Astrocyte of the cerebellum (primary cell): Measurements from ENCODE around the gene RSF1.
A peak's percentile ranks its signal among the peaks of the same experiment; 100 is the strongest.
"Not testable (repeated sequence)": the region's sequence is repeated elsewhere in the genome, so short reads cannot be mapped to it uniquely, and the experiment has no call there.

Experiments
- DNase-seq: peaks from one replicate; pipeline ENCODE4 v3.0.0-alpha.2; 2011; ENCODE audit warnings: low read depth
- H3K4me3 ChIP-seq: 2 replicates; pipeline ENCODE4 v1.5.1; 2011; ENCODE audit warnings: mild to moderate bottlenecking, low read depth, low read length, moderate library complexity
- in situ Hi-C: cut with HindIII; loops from 2 replicates; pipeline ENCODE4 v1.10.0; 2017; ENCODE audit warnings: low sequenced_read_pairs
- TF ChIP-seq, protein P1 (sequence below): IDR thresholded peaks from 2 replicates; pipeline ENCODE4 v1.5.1; 2012; ENCODE audit warnings: low read length, low read depth, moderate library complexity, mild to moderate bottlenecking; ENCODE audit errors: missing control alignments

Gene RSF1

DNA sequence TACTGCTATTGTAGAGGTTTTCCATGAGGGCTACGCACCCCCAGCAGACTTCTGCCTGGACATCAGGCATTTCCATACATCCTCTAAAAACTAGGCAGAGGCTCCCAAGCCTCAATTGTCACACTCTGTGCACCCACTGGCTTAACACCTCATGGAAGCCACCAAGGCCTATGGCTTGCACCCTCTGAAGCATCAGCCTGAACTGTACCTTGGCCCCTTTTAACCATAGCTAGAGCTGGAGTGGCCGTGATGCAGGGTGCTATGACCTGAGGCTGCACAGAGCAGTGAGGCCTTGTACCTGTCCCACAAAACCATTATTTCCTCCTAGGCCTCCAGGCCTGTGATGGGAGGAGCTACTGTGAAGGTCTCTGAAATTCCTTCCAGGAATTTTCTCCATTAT is 34.3 kb upstream of the RSF1 start:
- in situ Hi-C loops: no loop called here
- TF ChIP-seq, protein P1, sequence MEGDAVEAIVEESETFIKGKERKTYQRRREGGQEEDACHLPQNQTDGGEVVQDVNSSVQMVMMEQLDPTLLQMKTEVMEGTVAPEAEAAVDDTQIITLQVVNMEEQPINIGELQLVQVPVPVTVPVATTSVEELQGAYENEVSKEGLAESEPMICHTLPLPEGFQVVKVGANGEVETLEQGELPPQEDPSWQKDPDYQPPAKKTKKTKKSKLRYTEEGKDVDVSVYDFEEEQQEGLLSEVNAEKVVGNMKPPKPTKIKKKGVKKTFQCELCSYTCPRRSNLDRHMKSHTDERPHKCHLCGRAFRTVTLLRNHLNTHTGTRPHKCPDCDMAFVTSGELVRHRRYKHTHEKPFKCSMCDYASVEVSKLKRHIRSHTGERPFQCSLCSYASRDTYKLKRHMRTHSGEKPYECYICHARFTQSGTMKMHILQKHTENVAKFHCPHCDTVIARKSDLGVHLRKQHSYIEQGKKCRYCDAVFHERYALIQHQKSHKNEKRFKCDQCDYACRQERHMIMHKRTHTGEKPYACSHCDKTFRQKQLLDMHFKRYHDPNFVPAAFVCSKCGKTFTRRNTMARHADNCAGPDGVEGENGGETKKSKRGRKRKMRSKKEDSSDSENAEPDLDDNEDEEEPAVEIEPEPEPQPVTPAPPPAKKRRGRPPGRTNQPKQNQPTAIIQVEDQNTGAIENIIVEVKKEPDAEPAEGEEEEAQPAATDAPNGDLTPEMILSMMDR: no peak
- no peak for DNase-seq
- H3K4me3 ChIP-seq: no peak overlapping the region

DNA sequence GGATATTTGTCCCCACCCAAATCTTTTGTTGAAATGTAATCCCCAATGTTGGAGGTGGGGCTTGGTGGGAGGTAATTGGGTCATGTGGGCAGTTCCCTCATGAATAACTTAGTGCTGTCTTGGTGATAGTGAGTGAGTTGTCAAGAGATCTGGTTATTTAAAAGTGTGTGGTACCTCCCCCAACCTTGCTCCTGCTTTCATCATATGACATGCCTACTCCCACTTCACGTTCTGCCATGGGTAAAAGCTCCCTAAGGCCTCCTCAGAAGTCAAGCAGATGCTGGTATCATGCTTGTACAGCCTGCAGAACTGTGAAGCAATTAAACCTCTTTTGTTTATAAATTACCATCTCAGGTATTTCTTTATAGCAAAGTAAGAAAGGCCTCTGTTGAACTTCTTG is 31.0 kb upstream of the RSF1 start:
- TF ChIP-seq, protein P1: no peak
- in situ Hi-C loops: no loop called here
- H3K4me3 ChIP-seq: no peak overlapping the region
- no peak for DNase-seq

DNA sequence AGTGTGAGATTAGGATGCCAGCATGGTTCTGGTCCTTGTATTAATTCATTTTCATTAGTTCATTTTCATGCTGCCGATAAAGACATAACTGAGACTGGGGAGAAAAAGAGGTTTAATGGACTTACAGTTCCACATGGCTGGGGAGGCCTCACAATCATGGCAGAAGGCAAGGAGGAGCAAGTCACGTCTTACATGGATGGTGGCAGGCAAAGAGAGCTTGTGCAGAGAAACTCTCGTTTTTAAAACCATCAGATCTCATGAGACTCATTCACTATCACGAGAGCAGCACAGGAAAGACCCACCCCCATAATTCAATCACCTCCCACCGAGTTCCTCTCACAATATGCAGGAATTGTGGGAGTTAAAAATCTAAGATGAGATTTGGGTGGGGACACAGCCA is 23.2 kb upstream of the RSF1 start:
- H3K4me3 ChIP-seq, in situ Hi-C loops, DNase-seq: not testable (repeated sequence)

DNA sequence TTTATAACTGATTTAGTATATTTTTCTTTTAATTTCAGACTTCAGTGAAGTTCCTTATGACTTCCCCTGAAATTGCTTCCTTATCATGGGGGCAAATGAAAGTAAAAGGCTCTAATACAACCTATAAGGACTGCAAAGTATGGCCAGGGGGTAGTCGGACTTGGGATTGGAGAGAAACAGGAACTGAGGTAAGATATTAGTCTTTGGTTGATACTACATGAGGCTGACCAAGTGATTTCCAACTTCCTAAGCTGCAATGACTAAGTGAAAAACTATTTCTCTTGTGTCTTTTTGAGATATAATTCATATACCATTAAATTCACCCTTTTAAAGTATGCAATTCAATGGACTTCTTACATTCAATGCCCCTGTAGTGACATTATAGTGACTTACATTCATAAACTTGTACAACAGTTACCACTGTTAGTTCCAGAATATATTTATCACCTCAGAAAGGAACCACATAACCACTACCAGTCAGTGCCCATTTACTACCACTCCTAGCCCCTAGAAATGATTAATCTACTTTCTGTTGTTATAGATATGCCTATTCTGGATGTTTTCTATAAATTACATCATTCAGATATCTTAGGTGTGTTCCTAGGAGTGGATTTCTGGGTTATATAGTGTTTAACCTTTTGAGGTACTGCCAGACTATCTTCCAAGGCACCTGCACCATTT is 22.1 kb upstream of the RSF1 start:
- in situ Hi-C loops: no loop called here
- no peak for DNase-seq
- TF ChIP-seq, protein P1: no peak
- no peak overlapping the region for H3K4me3 ChIP-seq

DNA sequence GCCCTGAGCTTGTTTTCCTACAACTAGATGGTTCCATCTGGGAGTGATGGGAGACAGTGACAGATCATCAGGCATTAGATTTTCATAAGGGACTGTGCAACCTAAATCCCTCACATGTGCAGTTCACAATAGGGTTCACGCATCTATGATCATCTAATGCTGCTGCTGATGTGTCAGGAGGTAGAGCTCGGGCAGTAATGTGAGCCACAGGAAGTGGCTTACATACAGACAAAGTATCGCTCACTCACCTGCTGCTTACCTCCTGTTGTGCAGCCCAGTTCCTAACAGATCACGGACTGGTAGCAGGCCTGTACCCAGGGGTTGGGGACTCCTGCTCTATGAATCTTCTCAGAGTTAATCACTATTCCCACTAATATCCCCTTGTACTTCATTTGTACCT is 12.8 kb upstream of the RSF1 start:
- no peak for DNase-seq
- H3K4me3 ChIP-seq: no peak overlapping the region
- in situ Hi-C loops: no loop called here
- TF ChIP-seq, protein P1: no peak

DNA sequence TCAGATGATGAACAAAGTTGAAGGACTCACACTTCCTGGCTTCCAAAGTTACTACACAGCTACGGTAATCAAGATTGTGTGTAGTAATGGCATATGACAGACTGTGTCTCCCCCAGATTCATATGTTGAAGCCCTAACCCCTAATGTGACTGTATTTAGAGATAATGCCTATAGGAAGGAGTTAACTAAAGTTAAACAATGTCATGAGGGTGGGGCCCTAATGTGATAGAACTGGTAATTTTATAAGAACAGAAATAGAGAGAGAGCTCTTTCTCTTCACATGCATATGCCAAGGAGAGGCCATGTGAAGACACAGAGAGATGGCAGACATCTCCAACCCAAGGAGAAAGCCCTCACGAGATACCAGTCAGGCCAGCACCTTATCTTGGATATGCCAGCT is 8.4 kb upstream of the RSF1 start:
- in situ Hi-C loops: no loop called here
- H3K4me3 ChIP-seq: no peak overlapping the region
- DNase-seq: no peak
- TF ChIP-seq, protein P1: no peak

DNA sequence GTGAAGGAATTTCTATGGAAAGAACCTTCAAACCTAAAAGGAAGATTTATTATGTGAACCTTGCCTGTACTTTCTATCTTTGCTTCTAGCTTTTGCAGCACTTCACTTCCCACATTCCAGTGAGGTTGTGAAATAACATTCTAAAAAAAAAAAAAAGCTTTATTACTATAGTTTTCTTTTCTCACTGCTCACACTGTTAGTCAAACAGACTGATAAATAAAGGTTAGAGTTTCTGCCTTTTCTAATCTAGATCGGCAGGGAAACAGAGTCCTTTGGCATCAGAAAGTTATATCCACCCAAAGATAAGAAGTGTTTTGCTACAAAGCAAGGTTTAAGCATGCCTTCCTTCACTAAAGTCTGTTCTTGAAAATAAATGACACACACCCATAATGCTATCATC is 3.3 kb upstream of the RSF1 start:
- in situ Hi-C loops: no loop called here
- DNase-seq: no peak
- H3K4me3 ChIP-seq: no peak overlapping the region
- TF ChIP-seq, protein P1: no peak

DNA sequence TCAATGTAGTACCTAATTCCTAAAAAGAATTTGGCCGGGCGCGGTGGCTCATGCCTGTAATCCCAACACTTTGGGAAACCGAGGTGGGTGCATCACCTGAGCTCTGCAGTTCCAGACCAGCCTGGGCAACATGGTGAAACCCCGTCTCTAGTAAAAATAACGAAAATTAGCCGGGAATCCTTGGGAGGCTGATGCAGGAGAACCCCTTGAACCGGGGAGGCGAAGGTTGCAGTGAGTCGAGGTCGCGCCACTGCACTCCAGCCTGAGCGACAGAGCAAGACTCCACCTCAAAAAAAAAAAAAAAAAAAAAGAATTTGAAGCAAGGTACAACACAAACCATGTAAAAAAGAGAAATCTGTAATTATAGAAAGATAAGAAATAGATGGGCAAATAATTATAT is 1.6 kb upstream of the RSF1 start:
- H3K4me3 ChIP-seq: peak overlapping the region; percentile 92
- in situ Hi-C loops, DNase-seq: not testable (repeated sequence)
